A673 (cell line): ENCODE results near the gene MORN4. TPM values are rescaled to one million over a fixed set of nuclear protein-coding genes. Genes with fewer than 3 reads are reported as not detected.

Experiments
- BruUV-seq: library from RNA; stranded (reverse); fragments of 400-500 nt; replicated peaks from 2 replicates; lab custom pipeline; 2021; lab: Mats Ljungman, UMichigan
- CTCF ChIA-PET: fragments of 300-600 bp; sonication (Branson Sonifier 250); formaldehyde crosslinking; loops from one replicate; lab custom pipeline; 2022; ENCODE audit warnings: antibody characterized with exemption; lab: Charles Lee
- POLR2A ChIA-PET: fragments of 300-600 bp; sonication (Branson Sonifier 250); formaldehyde crosslinking; loops from one replicate; lab custom pipeline; 2022; ENCODE audit warnings: antibody characterized with exemption; ENCODE audit not compliant: low non-redundant PET; lab: Charles Lee
- DNase-seq: peaks from one replicate; pipeline ENCODE4 v3.0.0-alpha.2; 2015; ENCODE audit warnings: low spot score
- H3K27ac ChIP-seq: fragments of 200-600 bp; sonication (generic); 2 replicates; pipeline ENCODE4 v1.5.1; 2016; ENCODE audit warnings: mixed run types, low read depth, mild to moderate bottlenecking, mixed read lengths, antibody characterized with exemption, low read length; ENCODE audit not compliant: poor library complexity, severe bottlenecking
- H3K27me3 ChIP-seq: fragments of 200-600 bp; sonication (generic); replicated peaks from 2 replicates; pipeline ENCODE4 v1.6.1; 2017; ENCODE audit warnings: mixed run types, low read depth, mild to moderate bottlenecking, mixed read lengths, antibody characterized with exemption, low read length; ENCODE audit not compliant: insufficient read depth, poor library complexity
- H3K36me3 ChIP-seq: fragments of 200-600 bp; sonication (generic); 2 replicates; pipeline ENCODE4 v1.6.1; 2016; ENCODE audit warnings: mixed run types, mild to moderate bottlenecking, mixed read lengths, antibody characterized with exemption, low read length; ENCODE audit not compliant: insufficient read depth, poor library complexity, severe bottlenecking
- H3K4me1 ChIP-seq: fragments of 200-600 bp; sonication (generic); 2 replicates; pipeline ENCODE4 v1.6.1; 2017; ENCODE audit warnings: mixed run types, mild to moderate bottlenecking, mixed read lengths, antibody characterized with exemption, low read length; ENCODE audit not compliant: insufficient read depth, poor library complexity, severe bottlenecking
- H3K4me3 ChIP-seq: fragments of 200-600 bp; sonication (generic); 2 replicates; pipeline ENCODE4 v1.5.1; 2016; ENCODE audit warnings: low read depth, mixed run types, mild to moderate bottlenecking, mixed read lengths, low read length; ENCODE audit not compliant: poor library complexity, severe bottlenecking
- H3K9me3 ChIP-seq: fragments of 200-600 bp; sonication (generic); 2 replicates; pipeline ENCODE4 v1.6.1; 2016; ENCODE audit warnings: mixed run types, low read depth, mild to moderate bottlenecking, mixed read lengths, antibody characterized with exemption, low read length; ENCODE audit not compliant: poor library complexity, severe bottlenecking
- CTCF ChIP-seq: fragments of 300-800, 200-600 bp; sonication (generic); conservative IDR thresholded peaks from 2 replicates; pipeline ENCODE4 v1.5.1; 2017; ENCODE audit warnings: low read depth, mild to moderate bottlenecking, antibody characterized with exemption, low read length, moderate library complexity, mixed read lengths
- EZH2 ChIP-seq: fragments of 200-600 bp; sonication (generic); IDR thresholded peaks from 2 replicates; pipeline ENCODE4 v1.6.1; 2017; ENCODE audit warnings: borderline replicate concordance, low read depth, mild to moderate bottlenecking, mixed read lengths, antibody characterized with exemption, low read length; ENCODE audit not compliant: poor library complexity, severe bottlenecking
- intact Hi-C: fragments of 100-400 bp; cut with micrococcal nuclease; formaldehyde crosslinking; loops from one replicate; pipeline ENCODE4 v1.10.0; 2022; ENCODE audit not compliant: unreplicated experiment
- total RNA-seq: library from RNA; stranded (reverse); gene quantifications from 2 replicates; pipeline ENCODE4 v1.2.3, GENCODE V29; 2021

MORN4 gene
- total RNA-seq, 1 experiment from 2014 or later, result 8.4 TPM

- CTCF ChIA-PET, result no interaction called here
- no peaks in the 10 kb centered on the region for H3K27me3 ChIP-seq
- POLR2A ChIA-PET, result no interaction called here
- intact Hi-C loops, result no loop called here
- no peak for TF ChIP-seq EZH2
- no peak for TF ChIP-seq CTCF
- DNase-seq, result no peak
- no peaks in the 10 kb centered on the region for H3K4me1 ChIP-seq
- no peak overlapping the region for H3K4me3 ChIP-seq
- H3K9me3 ChIP-seq, result no peaks in the 10 kb centered on the region
- H3K27ac ChIP-seq, result no peak overlapping the region
- H3K36me3 ChIP-seq, result no peaks in the 10 kb centered on the region
- BruUV-seq, result no TSS peak
Measured at GRCh38 chr10:97590082-97590747, 43.1 kb downstream of the MORN4 start.

- no peaks in the 10 kb centered on the region for H3K36me3 ChIP-seq
- TF ChIP-seq EZH2 (no peak), CTCF (no peak)
- no peak for DNase-seq
- intact Hi-C loops, result no loop called here
- CTCF ChIA-PET, result no interaction called here
- no peak within 1 kb of the TSS for H3K4me3 ChIP-seq
- POLR2A ChIA-PET, result no interaction called here
- no peaks in the 10 kb centered on the region for H3K4me1 ChIP-seq
- no peak within 1 kb of the TSS for H3K27ac ChIP-seq
- H3K9me3 ChIP-seq, result no peaks in the 10 kb centered on the region
- no peaks in the 10 kb centered on the region for H3K27me3 ChIP-seq
- no TSS peak for BruUV-seq
Measured at GRCh38 chr10:97589479-97589878, 43.8 kb downstream of the MORN4 start, which contains the start of gene C10orf62. TSS of gene C10orf62 (plus strand) at chr10:97589721. CDS start at chr10:97589898, 177 bp downstream.

GRCh38 chr10:97587183-97587582 is 46.1 kb downstream of the MORN4 start:
- intact Hi-C loops, result no loop called here
- Histone ChIP-seq H3K9me3 (no peaks in the 10 kb centered on the region), H3K27me3 (no peaks in the 10 kb centered on the region), H3K27ac (no peak overlapping the region), H3K4me1 (no peaks in the 10 kb centered on the region), H3K4me3 (no peak overlapping the region), H3K36me3 (no peaks in the 10 kb centered on the region)
- ChIA-PET POLR2A (no interaction called here), CTCF (no interaction called here)
- no peak for DNase-seq
- no peak for TF ChIP-seq EZH2
- no TSS peak for BruUV-seq

- Histone ChIP-seq H3K27me3 (no peaks in the 10 kb centered on the region), H3K4me3 (no peak overlapping the region), H3K9me3 (no peaks in the 10 kb centered on the region), H3K27ac (no peak overlapping the region), H3K4me1 (no peaks in the 10 kb centered on the region), H3K36me3 (no peaks in the 10 kb centered on the region)
- no peak for DNase-seq
- ChIA-PET CTCF (no interaction called here), POLR2A (no interaction called here)
- TF ChIP-seq EZH2 (no peak), CTCF (no peak)
- intact Hi-C loops, result no loop called here
- BruUV-seq, result no TSS peak
Measured at GRCh38 chr10:97585439-97585811, 47.9 kb downstream of the MORN4 start.
